ENCODE results near the gene SPRN. TPM values are rescaled to one million over a fixed set of nuclear protein-coding genes. Genes with fewer than 3 reads are reported as not detected.
"Not testable (repeated sequence)": the region's sequence is repeated elsewhere in the genome, so short reads cannot be mapped to it uniquely, and the experiment has no call there.

The SPRN gene
- under 0.01 TPM for total RNA-seq

GRCh38 chr10:133424601-133425000 is at the start of gene SPRN:
Gene SPRN, minus strand, starts transcription at chr10:133424625. Its CDS starts 944 bp downstream, at chr10:133423681.
- H3K27me3 ChIP-seq (ENCODE audit: insufficient read depth, low read length); H3K9me3 ChIP-seq (ENCODE audit: low read depth, low read length); H3K4me1 ChIP-seq (ENCODE audit: insufficient read depth, low read length); H3K4me3 ChIP-seq (ENCODE audit: low read length): not testable (repeated sequence)

GRCh38 chr10:133474027-133474426 is 49.6 kb upstream of the SPRN start:
- Histone ChIP-seq H3K9me3 (ENCODE audit: low read depth, low read length) (no peaks in the 10 kb centered on the region), H3K27me3 (ENCODE audit: insufficient read depth, low read length) (no peaks in the 10 kb centered on the region), H3K4me3 (ENCODE audit: low read length) (no peak overlapping the region), H3K4me1 (ENCODE audit: insufficient read depth, low read length) (peaks cover 10% of the 10 kb centered on the region)

GRCh38 chr10:133473270-133473669 is 48.8 kb upstream of the SPRN start:
- H3K27me3 ChIP-seq (ENCODE audit: insufficient read depth, low read length) = no peaks in the 10 kb centered on the region

GRCh38 chr10:133471300-133472109 is 47.1 kb upstream of the SPRN start:
- H3K9me3 ChIP-seq (ENCODE audit: low read depth, low read length) = no peaks in the 10 kb centered on the region
- H3K27me3 ChIP-seq (ENCODE audit: insufficient read depth, low read length) = no peaks in the 10 kb centered on the region
- peaks cover 10% of the 10 kb centered on the region for H3K4me1 ChIP-seq (ENCODE audit: insufficient read depth, low read length)
- no peak overlapping the region for H3K4me3 ChIP-seq (ENCODE audit: low read length)

More at GRCh38 chr10:133473270-133473669, 48.8 kb upstream of the SPRN start:
- peaks cover 10% of the 10 kb centered on the region for H3K4me1 ChIP-seq (ENCODE audit: insufficient read depth, low read length)
- no peak overlapping the region for H3K4me3 ChIP-seq (ENCODE audit: low read length)
- no peaks in the 10 kb centered on the region for H3K9me3 ChIP-seq (ENCODE audit: low read depth, low read length)

- H3K27me3 ChIP-seq (ENCODE audit: insufficient read depth, low read length); H3K4me1 ChIP-seq (ENCODE audit: insufficient read depth, low read length); H3K4me3 ChIP-seq (ENCODE audit: low read length); H3K9me3 ChIP-seq (ENCODE audit: low read depth, low read length): not testable (repeated sequence)
Measured at GRCh38 chr10:133469205-133469604, 44.8 kb upstream of the SPRN start.

GRCh38 chr10:133467286-133467911 is 43.0 kb upstream of the SPRN start:
- Histone ChIP-seq H3K4me3 (ENCODE audit: low read length) (no peak overlapping the region), H3K4me1 (ENCODE audit: insufficient read depth, low read length) (no peaks in the 10 kb centered on the region), H3K9me3 (ENCODE audit: low read depth, low read length) (no peaks in the 10 kb centered on the region), H3K27me3 (ENCODE audit: insufficient read depth, low read length) (no peaks in the 10 kb centered on the region)

- Histone ChIP-seq H3K9me3 (ENCODE audit: low read depth, low read length) (no peaks in the 10 kb centered on the region), H3K27me3 (ENCODE audit: insufficient read depth, low read length) (no peaks in the 10 kb centered on the region), H3K4me3 (ENCODE audit: low read length) (no peak overlapping the region), H3K4me1 (ENCODE audit: insufficient read depth, low read length) (no peaks in the 10 kb centered on the region)
Measured at GRCh38 chr10:133466683-133467275, 42.4 kb upstream of the SPRN start.

GRCh38 chr10:133465950-133466474 is 41.6 kb upstream of the SPRN start:
- Histone ChIP-seq H3K9me3 (ENCODE audit: low read depth, low read length) (no peaks in the 10 kb centered on the region), H3K4me3 (ENCODE audit: low read length) (no peak overlapping the region), H3K4me1 (ENCODE audit: insufficient read depth, low read length) (no peaks in the 10 kb centered on the region), H3K27me3 (ENCODE audit: insufficient read depth, low read length) (no peaks in the 10 kb centered on the region)

- no peaks in the 10 kb centered on the region for H3K4me1 ChIP-seq (ENCODE audit: insufficient read depth, low read length)
- no peaks in the 10 kb centered on the region for H3K27me3 ChIP-seq (ENCODE audit: insufficient read depth, low read length)
- H3K9me3 ChIP-seq (ENCODE audit: low read depth, low read length) = no peaks in the 10 kb centered on the region
- H3K4me3 ChIP-seq (ENCODE audit: low read length) = no peak overlapping the region
Measured at GRCh38 chr10:133465191-133465949, 40.9 kb upstream of the SPRN start.

GRCh38 chr10:133464582-133465031 is 40.2 kb upstream of the SPRN start:
- Histone ChIP-seq H3K4me1 (ENCODE audit: insufficient read depth, low read length) (no peaks in the 10 kb centered on the region), H3K9me3 (ENCODE audit: low read depth, low read length) (no peaks in the 10 kb centered on the region), H3K27me3 (ENCODE audit: insufficient read depth, low read length) (no peaks in the 10 kb centered on the region), H3K4me3 (ENCODE audit: low read length) (no peak overlapping the region)

GRCh38 chr10:133462512-133463305 is 38.3 kb upstream of the SPRN start:
- Histone ChIP-seq H3K4me3 (ENCODE audit: low read length) (no peak overlapping the region), H3K9me3 (ENCODE audit: low read depth, low read length) (no peaks in the 10 kb centered on the region), H3K27me3 (ENCODE audit: insufficient read depth, low read length) (no peaks in the 10 kb centered on the region), H3K4me1 (ENCODE audit: insufficient read depth, low read length) (no peaks in the 10 kb centered on the region)

- no peaks in the 10 kb centered on the region for H3K9me3 ChIP-seq (ENCODE audit: low read depth, low read length)
- H3K4me1 ChIP-seq (ENCODE audit: insufficient read depth, low read length) = no peaks in the 10 kb centered on the region
- H3K27me3 ChIP-seq (ENCODE audit: insufficient read depth, low read length) = no peaks in the 10 kb centered on the region
- H3K4me3 ChIP-seq (ENCODE audit: low read length) = no peak overlapping the region
Measured at GRCh38 chr10:133461841-133462240, 37.4 kb upstream of the SPRN start.

GRCh38 chr10:133461027-133461426 is 36.6 kb upstream of the SPRN start:
- Histone ChIP-seq H3K27me3 (ENCODE audit: insufficient read depth, low read length) (no peaks in the 10 kb centered on the region), H3K4me3 (ENCODE audit: low read length) (no peak overlapping the region), H3K9me3 (ENCODE audit: low read depth, low read length) (no peaks in the 10 kb centered on the region), H3K4me1 (ENCODE audit: insufficient read depth, low read length) (no peaks in the 10 kb centered on the region)

- no peaks in the 10 kb centered on the region for H3K27me3 ChIP-seq (ENCODE audit: insufficient read depth, low read length)
- H3K9me3 ChIP-seq (ENCODE audit: low read depth, low read length) = no peaks in the 10 kb centered on the region
- no peaks in the 10 kb centered on the region for H3K4me1 ChIP-seq (ENCODE audit: insufficient read depth, low read length)
- H3K4me3 ChIP-seq (ENCODE audit: low read length) = no peak overlapping the region
Measured at GRCh38 chr10:133460208-133460769, 35.9 kb upstream of the SPRN start.

Data from mononuclear cell (primary cell).